RWPE2 (cell line): Measurements from ENCODE around the gene TCAP.

Experiments used
- ATAC-seq: fragments of 200-7000 bp; cut with Tn5 transposase; 3 replicates; pipeline ENCODE4 v1.9.1; 2021; ENCODE audit warnings: low read depth
- DNase-seq: peaks from one replicate; pipeline ENCODE4 v3.0.0-alpha.2; 2020; ENCODE audit warnings: low spot score
- H3K27ac ChIP-seq: fragments of 450-650 bp; 2 replicates; pipeline ENCODE4 v1.5.1; 2017; ENCODE audit warnings: mild to moderate bottlenecking; ENCODE audit not compliant: poor library complexity, severe bottlenecking
- H3K27me3 ChIP-seq: fragments of 250-450 bp; sonication (Bioruptor Pico); 2 replicates; pipeline ENCODE4 v1.5.1; 2021; ENCODE audit warnings: mild to moderate bottlenecking, moderate library complexity; ENCODE audit not compliant: insufficient read depth, poor library complexity, severe bottlenecking
- H3K36me3 ChIP-seq: fragments of 250-450 bp; sonication (Bioruptor Pico); 2 replicates; pipeline ENCODE4 v1.5.1; 2020; ENCODE audit warnings: low read depth, mild to moderate bottlenecking, moderate library complexity
- H3K4me1 ChIP-seq: fragments of 250-450 bp; sonication (Bioruptor Pico); 2 replicates; pipeline ENCODE4 v1.5.1; 2021; ENCODE audit warnings: mild to moderate bottlenecking, moderate library complexity; ENCODE audit not compliant: insufficient read depth, poor library complexity, severe bottlenecking
- H3K4me3 ChIP-seq: fragments of 250-450 bp; sonication (Bioruptor Pico); 2 replicates; pipeline ENCODE4 v1.5.1; 2021; ENCODE audit warnings: mild to moderate bottlenecking, moderate library complexity; ENCODE audit not compliant: severe bottlenecking
- H3K9me3 ChIP-seq: fragments of 250-450 bp; sonication (Bioruptor Pico); 2 replicates; pipeline ENCODE4 v1.5.1; 2021; ENCODE audit warnings: mild to moderate bottlenecking, moderate library complexity; ENCODE audit not compliant: severe bottlenecking
- TF ChIP-seq, protein P1 (sequence below): fragments of 450-650 bp; IDR thresholded peaks from one replicate; pipeline ENCODE4 v1.5.1; 2017; ENCODE audit warnings: mild to moderate bottlenecking, moderate library complexity; ENCODE audit not compliant: poor library complexity, severe bottlenecking

TCAP gene

DNA sequence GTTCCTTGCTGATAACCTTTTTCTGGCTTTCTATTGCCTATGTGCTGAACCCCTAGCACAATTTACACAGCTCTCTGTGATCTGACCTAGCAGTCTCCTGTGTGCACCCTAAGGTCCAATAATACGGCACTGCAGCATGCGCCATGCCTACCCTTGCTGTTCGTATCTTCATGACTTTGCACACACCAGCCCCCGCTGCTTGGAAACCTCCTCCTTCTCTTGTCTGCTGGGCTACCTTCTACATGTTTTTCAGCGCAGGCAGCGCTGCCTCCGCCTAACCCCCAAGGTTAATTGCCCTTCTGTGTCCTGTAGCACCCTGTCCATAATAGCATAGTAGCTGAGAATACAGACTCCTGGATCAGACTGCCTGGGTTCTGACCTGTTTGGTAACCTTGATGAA lies 26.8 kb upstream of the TCAP start:
- Histone ChIP-seq H3K9me3 (no peaks in the 10 kb centered on the region), H3K36me3 (no peaks in the 10 kb centered on the region), H3K4me3 (no peak overlapping the region), H3K27me3 (no peaks in the 10 kb centered on the region), H3K4me1 (no peaks in the 10 kb centered on the region), H3K27ac (no peak overlapping the region)
- no peak for DNase-seq
- TF ChIP-seq, protein P1, sequence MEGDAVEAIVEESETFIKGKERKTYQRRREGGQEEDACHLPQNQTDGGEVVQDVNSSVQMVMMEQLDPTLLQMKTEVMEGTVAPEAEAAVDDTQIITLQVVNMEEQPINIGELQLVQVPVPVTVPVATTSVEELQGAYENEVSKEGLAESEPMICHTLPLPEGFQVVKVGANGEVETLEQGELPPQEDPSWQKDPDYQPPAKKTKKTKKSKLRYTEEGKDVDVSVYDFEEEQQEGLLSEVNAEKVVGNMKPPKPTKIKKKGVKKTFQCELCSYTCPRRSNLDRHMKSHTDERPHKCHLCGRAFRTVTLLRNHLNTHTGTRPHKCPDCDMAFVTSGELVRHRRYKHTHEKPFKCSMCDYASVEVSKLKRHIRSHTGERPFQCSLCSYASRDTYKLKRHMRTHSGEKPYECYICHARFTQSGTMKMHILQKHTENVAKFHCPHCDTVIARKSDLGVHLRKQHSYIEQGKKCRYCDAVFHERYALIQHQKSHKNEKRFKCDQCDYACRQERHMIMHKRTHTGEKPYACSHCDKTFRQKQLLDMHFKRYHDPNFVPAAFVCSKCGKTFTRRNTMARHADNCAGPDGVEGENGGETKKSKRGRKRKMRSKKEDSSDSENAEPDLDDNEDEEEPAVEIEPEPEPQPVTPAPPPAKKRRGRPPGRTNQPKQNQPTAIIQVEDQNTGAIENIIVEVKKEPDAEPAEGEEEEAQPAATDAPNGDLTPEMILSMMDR = no peak
- ATAC-seq = no peak

- H3K4me1 ChIP-seq = no peaks in the 10 kb centered on the region
Measured at GRCh38 chr17:39639043-39639442, 26.1 kb upstream of the TCAP start.

GRCh38 chr17:39639566-39640458 lies 25.3 kb upstream of the TCAP start:
- H3K27me3 ChIP-seq = no peaks in the 10 kb centered on the region
- H3K9me3 ChIP-seq = no peaks in the 10 kb centered on the region
- H3K4me1 ChIP-seq = no peaks in the 10 kb centered on the region
- no peak overlapping the region for H3K27ac ChIP-seq
- no peak overlapping the region for H3K4me3 ChIP-seq
- TF ChIP-seq, protein P1 = no peak
- no peak for DNase-seq
- no peaks in the 10 kb centered on the region for H3K36me3 ChIP-seq
- no peak for ATAC-seq

More at GRCh38 chr17:39639043-39639442, 26.1 kb upstream of the TCAP start:
- Histone ChIP-seq H3K27ac (no peak overlapping the region), H3K36me3 (no peaks in the 10 kb centered on the region), H3K27me3 (no peaks in the 10 kb centered on the region), H3K4me3 (no peak overlapping the region), H3K9me3 (no peaks in the 10 kb centered on the region)
- DNase-seq (no peak), ATAC-seq (no peak)
- TF ChIP-seq, protein P1 = no peak

DNA sequence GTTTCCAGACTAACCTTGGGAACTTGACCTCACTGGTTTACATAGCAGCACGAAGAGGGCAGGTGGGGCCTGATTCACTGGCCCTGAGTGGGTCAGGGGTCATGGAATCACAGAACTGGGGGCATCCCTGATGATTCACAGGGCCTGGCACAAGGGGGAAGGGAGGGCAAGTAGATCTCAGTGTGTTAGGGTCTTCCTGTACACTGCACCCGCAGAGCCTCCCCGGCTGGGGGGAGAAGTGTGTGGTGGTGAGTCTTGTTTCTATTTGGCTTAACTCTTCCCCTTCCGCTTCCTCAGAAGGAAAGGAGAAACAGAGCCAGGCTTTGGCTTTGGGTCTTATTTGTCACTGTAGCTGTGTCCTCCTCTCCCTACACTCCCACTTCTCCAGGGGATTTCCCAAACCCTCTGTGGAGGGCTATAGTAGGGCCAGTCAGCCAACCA lies 24.5 kb upstream of the TCAP start:
- Histone ChIP-seq H3K27me3 (no peaks in the 10 kb centered on the region), H3K27ac (no peak overlapping the region), H3K4me1 (no peaks in the 10 kb centered on the region), H3K4me3 (no peak overlapping the region), H3K9me3 (no peaks in the 10 kb centered on the region), H3K36me3 (no peaks in the 10 kb centered on the region)
- no peak for DNase-seq
- TF ChIP-seq, protein P1 = no peak
- no peak for ATAC-seq

DNA sequence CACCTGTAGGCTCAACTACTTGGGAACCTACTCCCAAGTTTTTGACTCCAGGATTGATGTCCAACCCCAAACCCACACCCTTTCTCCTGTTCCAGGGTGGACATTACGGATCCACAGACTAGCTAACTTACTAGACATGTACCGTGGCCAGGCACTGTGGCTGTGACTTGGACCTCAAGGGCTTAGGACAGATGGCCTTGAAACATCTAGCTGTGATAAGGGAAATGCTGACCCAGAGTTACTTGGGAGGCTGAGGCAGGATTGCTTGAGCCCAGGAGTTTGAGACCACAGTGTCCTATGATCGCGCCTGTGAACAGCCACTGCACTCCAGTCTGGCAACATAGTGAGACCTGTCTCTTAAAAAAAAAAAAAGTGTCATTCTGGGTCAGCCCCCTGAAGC lies 24.1 kb upstream of the TCAP start:
- DNase-seq = no peak
- H3K4me3 ChIP-seq = no peak overlapping the region
- no peaks in the 10 kb centered on the region for H3K4me1 ChIP-seq

More for the DNA sequence above, 24.1 kb upstream of the TCAP start:
- ATAC-seq = no peak
- Histone ChIP-seq H3K9me3 (no peaks in the 10 kb centered on the region), H3K36me3 (no peaks in the 10 kb centered on the region), H3K27ac (no peak overlapping the region), H3K27me3 (no peaks in the 10 kb centered on the region)
- TF ChIP-seq, protein P1 = no peak
